OCI-LY7 (cell line): ENCODE measurements around the gene E2F8. TPM values are rescaled to one million over a fixed set of nuclear protein-coding genes. Genes with fewer than 3 reads are reported as not detected.

Experiments used
- Bru-seq: library from RNA; stranded (reverse); fragments of 400-500 nt; gene quantifications from one replicate; lab custom pipeline; 2021; lab: Mats Ljungman, UMichigan
- BruChase-seq, 2 experiments: library from RNA; stranded (reverse); fragments of 400-500 nt; gene quantifications; one replicate each; lab custom pipeline; 2021; lab: Mats Ljungman, UMichigan
- BruUV-seq: library from RNA; stranded (reverse); fragments of 400-500 nt; replicated peaks from 2 replicates; lab custom pipeline; 2021; lab: Mats Ljungman, UMichigan
- CTCF ChIA-PET: fragments of 300-600 bp; sonication (Branson Sonifier 250); formaldehyde crosslinking; loops from one replicate; lab custom pipeline; 2022; ENCODE audit warnings: antibody characterized with exemption; ENCODE audit not compliant: unreplicated experiment; lab: Charles Lee
- POLR2A ChIA-PET: fragments of 300-600 bp; sonication (Branson Sonifier 250); formaldehyde crosslinking; loops from one replicate; lab custom pipeline; 2022; ENCODE audit warnings: antibody characterized with exemption; lab: Charles Lee
- DNase-seq: peaks from one replicate; pipeline ENCODE4 v3.0.0-alpha.2; 2015; ENCODE audit warnings: low spot score
- H2AFZ ChIP-seq: fragments of 200-600 bp; sonication (generic), shearing (Covaris generic); 2 replicates; pipeline ENCODE4 v1.6.1; 2014; ENCODE audit warnings: mild to moderate bottlenecking, antibody characterized with exemption, low read length, moderate library complexity
- H3K27ac ChIP-seq: fragments of 200-600 bp; sonication (generic); 2 replicates; pipeline ENCODE4 v1.5.1; 2014; ENCODE audit warnings: mixed run types, low read depth, mild to moderate bottlenecking, moderate library complexity, low read length, inconsistent platforms; ENCODE audit not compliant: poor library complexity, severe bottlenecking
- H3K36me3 ChIP-seq: fragments of 200-600 bp; sonication (generic); 2 replicates; pipeline ENCODE4 v1.6.1; 2014; ENCODE audit warnings: mild to moderate bottlenecking, antibody characterized with exemption, low read length, moderate library complexity, mixed read lengths; ENCODE audit not compliant: insufficient read depth
- H3K4me1 ChIP-seq: fragments of 200-600 bp; sonication (generic); 2 replicates; pipeline ENCODE4 v1.5.1; 2014; ENCODE audit warnings: mild to moderate bottlenecking, low read length; ENCODE audit not compliant: insufficient read depth, poor library complexity, severe bottlenecking
- H3K4me2 ChIP-seq: fragments of 200-600 bp; sonication (generic); 2 replicates; pipeline ENCODE4 v1.6.1; 2014; ENCODE audit warnings: mild to moderate bottlenecking, low read length
- H3K4me3 ChIP-seq: fragments of 200-600 bp; sonication (generic); 2 replicates; pipeline ENCODE4 v1.5.1; 2014; ENCODE audit warnings: mild to moderate bottlenecking, low read depth, low read length; ENCODE audit not compliant: poor library complexity, severe bottlenecking
- H3K79me2 ChIP-seq: fragments of 200-600 bp; sonication (generic); 2 replicates; pipeline ENCODE4 v1.6.1; 2016; ENCODE audit warnings: low read depth, mild to moderate bottlenecking, low read length, moderate library complexity, mixed read lengths; ENCODE audit not compliant: insufficient read depth
- H3K9me2 ChIP-seq: fragments of 200-600 bp; sonication (generic); 2 replicates; pipeline ENCODE4 v1.6.1; 2016; ENCODE audit warnings: mild to moderate bottlenecking, low read length, mixed read lengths; ENCODE audit not compliant: insufficient read depth
- H3K9me3 ChIP-seq: fragments of 200-600 bp; sonication (generic); 2 replicates; pipeline ENCODE4 v1.6.1; 2014; ENCODE audit warnings: mild to moderate bottlenecking, mixed run types, low read length, mixed read lengths
- H4K20me1 ChIP-seq: fragments of 200-600 bp; sonication (generic); 2 replicates; pipeline ENCODE4 v1.6.1; 2014; ENCODE audit warnings: mild to moderate bottlenecking, antibody characterized with exemption, low read length, moderate library complexity, mixed read lengths; ENCODE audit not compliant: insufficient read depth
- EZH2phosphoT487 ChIP-seq: fragments of 200-600 bp; sonication (generic); IDR thresholded peaks from 2 replicates; pipeline ENCODE4 v1.6.1; 2018; ENCODE audit warnings: low read depth, borderline replicate concordance, mild to moderate bottlenecking, mixed run types, antibody characterized with exemption, low read length, moderate library complexity, mixed read lengths
- intact Hi-C: fragments of 100-400 bp; cut with micrococcal nuclease; formaldehyde crosslinking; loops from one replicate; pipeline ENCODE4 v1.10.0; 2022; ENCODE audit not compliant: unreplicated experiment
- long read RNA-seq: library from polyadenylated mRNA; stranded (forward); transcript quantifications from one replicate; pipeline ENCODE4 v2.0.0, GENCODE V29; 2022
- total RNA-seq, 2 experiments: library from RNA; depleted of rRNA in 1 of 2; stranded (reverse); fragments of >200 nt in 1 of 2; shearing (Covaris generic) in 1 of 2; gene quantifications; 2 replicates each; pipeline ENCODE4 v1.2.3, GENCODE V29; 2014 to 2022
- TF ChIP-seq, protein P1 (sequence below): fragments of 200-600 bp; sonication (generic); conservative IDR thresholded peaks from 2 replicates; pipeline ENCODE4 v1.5.1; 2014; ENCODE audit warnings: mild to moderate bottlenecking, antibody characterized with exemption, low read length, moderate library complexity, mixed read lengths

E2F8 gene, protein sequence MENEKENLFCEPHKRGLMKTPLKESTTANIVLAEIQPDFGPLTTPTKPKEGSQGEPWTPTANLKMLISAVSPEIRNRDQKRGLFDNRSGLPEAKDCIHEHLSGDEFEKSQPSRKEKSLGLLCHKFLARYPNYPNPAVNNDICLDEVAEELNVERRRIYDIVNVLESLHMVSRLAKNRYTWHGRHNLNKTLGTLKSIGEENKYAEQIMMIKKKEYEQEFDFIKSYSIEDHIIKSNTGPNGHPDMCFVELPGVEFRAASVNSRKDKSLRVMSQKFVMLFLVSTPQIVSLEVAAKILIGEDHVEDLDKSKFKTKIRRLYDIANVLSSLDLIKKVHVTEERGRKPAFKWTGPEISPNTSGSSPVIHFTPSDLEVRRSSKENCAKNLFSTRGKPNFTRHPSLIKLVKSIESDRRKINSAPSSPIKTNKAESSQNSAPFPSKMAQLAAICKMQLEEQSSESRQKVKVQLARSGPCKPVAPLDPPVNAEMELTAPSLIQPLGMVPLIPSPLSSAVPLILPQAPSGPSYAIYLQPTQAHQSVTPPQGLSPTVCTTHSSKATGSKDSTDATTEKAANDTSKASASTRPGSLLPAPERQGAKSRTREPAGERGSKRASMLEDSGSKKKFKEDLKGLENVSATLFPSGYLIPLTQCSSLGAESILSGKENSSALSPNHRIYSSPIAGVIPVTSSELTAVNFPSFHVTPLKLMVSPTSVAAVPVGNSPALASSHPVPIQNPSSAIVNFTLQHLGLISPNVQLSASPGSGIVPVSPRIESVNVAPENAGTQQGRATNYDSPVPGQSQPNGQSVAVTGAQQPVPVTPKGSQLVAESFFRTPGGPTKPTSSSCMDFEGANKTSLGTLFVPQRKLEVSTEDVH
- total RNA-seq (2014; rRNA removed; shearing (Covaris generic)) (29.3 and 46.0 TPM in 2 replicates), total RNA-seq (2022) (55.7 and 75.2 TPM in 2 replicates), Bru-seq, nascent RNA (percentile 97 among the genes with signal in this experiment), BruChase-seq, experiment 1, labeled RNA remaining after a 6-hour chase (percentile 72 among the genes with signal in this experiment), BruChase-seq, experiment 2, labeled RNA remaining after a 2-hour chase (percentile 91 among the genes with signal in this experiment)
- long read RNA-seq, transcript E2F8-205 (13 exons, 3,519 nt): minor isoform, 7 of 128 reads
- long read RNA-seq, transcript E2F8-201 (13 exons, 3,240 nt): major isoform, 56 of 128 reads
- long read RNA-seq, transcript E2F8-202 (13 exons, 3,432 nt): minor isoform, 17 of 128 reads
- long read RNA-seq, partial matches to known transcripts: 17 of 128 reads
- long read RNA-seq, other reads (novel, unspliced or antisense): 31 of 128 reads

DNA sequence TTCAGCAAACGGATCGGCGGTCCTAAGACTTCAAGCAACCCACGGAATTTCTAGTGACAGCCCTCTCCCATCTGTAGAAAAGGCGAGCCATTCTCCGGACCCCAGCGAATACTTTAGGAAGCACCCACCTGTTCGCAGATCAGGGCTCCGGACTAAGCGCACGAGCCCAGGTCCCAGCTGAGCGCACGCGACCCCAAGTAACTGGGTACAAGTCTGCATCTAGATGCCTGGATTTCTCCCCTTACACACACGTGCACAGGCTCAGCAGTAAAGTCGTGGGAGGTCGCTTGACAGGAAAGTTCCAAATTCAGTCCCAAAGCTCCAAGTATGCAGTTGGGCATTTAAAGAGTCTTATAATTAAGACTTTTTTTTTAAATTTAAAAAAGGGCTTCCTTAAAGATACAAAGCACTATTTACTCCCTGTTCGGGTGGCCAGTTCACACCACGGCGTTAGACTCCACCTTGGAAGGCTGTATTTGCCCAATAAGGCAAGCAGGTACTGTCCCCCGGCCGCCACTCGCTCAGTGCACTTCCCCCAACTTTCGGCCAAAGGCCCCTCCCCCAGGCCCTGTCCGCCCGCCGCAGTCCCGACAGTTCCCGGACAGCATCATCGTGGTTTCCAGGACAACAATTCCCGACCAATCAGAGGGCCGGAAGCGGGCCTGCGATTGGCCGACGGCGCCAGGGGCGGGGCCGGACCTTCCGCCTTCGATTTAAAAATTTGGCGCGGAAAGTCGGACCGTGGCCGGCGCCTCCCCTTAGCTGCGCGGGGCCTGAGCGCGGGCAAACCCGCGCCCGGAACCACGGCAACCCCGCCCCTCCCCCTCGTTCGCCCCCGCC lies at the start of gene E2F8:
Gene E2F8, minus strand, starts transcription at position 526 of the 840 bp plus-strand sequence. CDS start 824 bp downstream, outside the sequence.
- H3K4me2 ChIP-seq: peak within 1 kb of the TSS; percentile 90
- H3K36me3 ChIP-seq: peaks cover 48% of the 10 kb centered on the region
- H3K27ac ChIP-seq: peak within 1 kb of the TSS; percentile 90
- peaks cover 48% of the 10 kb centered on the region for H3K79me2 ChIP-seq
- peak within 1 kb of the TSS; percentile 71 for H2AFZ ChIP-seq
- H3K9me2 ChIP-seq: no peaks in the 10 kb centered on the region
- POLR2A ChIA-PET: no interaction called here
- TF ChIP-seq, protein P1, sequence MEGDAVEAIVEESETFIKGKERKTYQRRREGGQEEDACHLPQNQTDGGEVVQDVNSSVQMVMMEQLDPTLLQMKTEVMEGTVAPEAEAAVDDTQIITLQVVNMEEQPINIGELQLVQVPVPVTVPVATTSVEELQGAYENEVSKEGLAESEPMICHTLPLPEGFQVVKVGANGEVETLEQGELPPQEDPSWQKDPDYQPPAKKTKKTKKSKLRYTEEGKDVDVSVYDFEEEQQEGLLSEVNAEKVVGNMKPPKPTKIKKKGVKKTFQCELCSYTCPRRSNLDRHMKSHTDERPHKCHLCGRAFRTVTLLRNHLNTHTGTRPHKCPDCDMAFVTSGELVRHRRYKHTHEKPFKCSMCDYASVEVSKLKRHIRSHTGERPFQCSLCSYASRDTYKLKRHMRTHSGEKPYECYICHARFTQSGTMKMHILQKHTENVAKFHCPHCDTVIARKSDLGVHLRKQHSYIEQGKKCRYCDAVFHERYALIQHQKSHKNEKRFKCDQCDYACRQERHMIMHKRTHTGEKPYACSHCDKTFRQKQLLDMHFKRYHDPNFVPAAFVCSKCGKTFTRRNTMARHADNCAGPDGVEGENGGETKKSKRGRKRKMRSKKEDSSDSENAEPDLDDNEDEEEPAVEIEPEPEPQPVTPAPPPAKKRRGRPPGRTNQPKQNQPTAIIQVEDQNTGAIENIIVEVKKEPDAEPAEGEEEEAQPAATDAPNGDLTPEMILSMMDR: no peak
- 0 out of 2 replicates have a peak, but pooled peaks cover 3% of the 10 kb centered on the region for H4K20me1 ChIP-seq
- H3K9me3 ChIP-seq: no peaks in the 10 kb centered on the region
- DNase-seq: peak; percentile 97
- peaks cover 35% of the 10 kb centered on the region for H3K4me1 ChIP-seq
- intact Hi-C loops: loop anchor here (5.0 kb wide), 3 partner anchors 123 to 713 kb away; partner anchors contain the start of genes TSG101 and ZDHHC13
- peak within 1 kb of the TSS; percentile 97 for H3K4me3 ChIP-seq
- CTCF ChIA-PET: interaction anchor here (0.6 kb wide), 2 partner anchors 54 to 173 kb away, joined by 3 read pairs; no protein-coding TSS in a partner anchor
- TSS peak; percentile 68 for BruUV-seq

DNA sequence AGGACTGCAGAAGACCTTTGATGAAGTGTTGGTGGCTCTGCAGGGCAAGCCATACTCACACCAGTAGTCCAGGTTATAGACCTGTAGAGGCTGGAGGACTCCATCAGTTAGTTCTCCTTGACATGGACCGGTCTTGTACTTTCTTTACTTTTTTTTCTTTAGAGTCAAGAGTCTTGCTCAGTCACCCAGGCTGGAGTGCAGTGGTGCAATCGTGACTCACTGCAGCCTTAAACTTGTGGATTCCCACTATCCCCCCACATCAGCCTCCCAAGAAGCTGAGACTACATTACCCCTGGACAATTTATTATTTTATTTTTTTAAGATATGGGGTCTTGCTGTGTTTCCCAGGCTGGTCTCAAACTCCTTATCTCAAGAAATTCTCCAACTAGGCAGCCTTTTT lies 49.6 kb upstream of the E2F8 start:
- ChIA-PET CTCF (no interaction called here), POLR2A (no interaction called here)
- Histone ChIP-seq H3K4me3 (no peak overlapping the region), H2AFZ (no peak overlapping the region), H3K36me3 (no peaks in the 10 kb centered on the region), H3K79me2 (no peaks in the 10 kb centered on the region), H3K27ac (no peak overlapping the region), H3K9me3 (no peaks in the 10 kb centered on the region), H4K20me1 (no peaks in the 10 kb centered on the region), H3K9me2 (no peaks in the 10 kb centered on the region), H3K4me2 (no peak overlapping the region), H3K4me1 (no peaks in the 10 kb centered on the region)
- no TSS peak for BruUV-seq
- intact Hi-C loops: no loop called here
- TF ChIP-seq, protein P1: no peak
- TF ChIP-seq EZH2phosphoT487: no peak
- no peak for DNase-seq
